H1 (cell line): ENCODE results near the gene CABLES2. TPM values are rescaled to one million over a fixed set of nuclear protein-coding genes. Genes with fewer than 3 reads are reported as not detected.

Experiments
- CHD2 ChIP-seq: IDR thresholded peaks from 2 replicates; pipeline ENCODE4 v1.6.1; 2012; ENCODE audit warnings: low read length, improper control_type of control experiment
- CHD7 ChIP-seq: fragments of 300-600 bp; sonication (generic); IDR thresholded peaks from 2 replicates; pipeline ENCODE4 v1.7.1; 2012; ENCODE audit warnings: low read length, moderate library complexity, mild to moderate bottlenecking, inconsistent platforms; ENCODE audit not compliant: insufficient replicate concordance
- E2F6 ChIP-seq: IDR thresholded peaks from 2 replicates; pipeline ENCODE4 v1.6.1; 2012; ENCODE audit warnings: inconsistent platforms
- JUN ChIP-seq: IDR thresholded peaks from 2 replicates; pipeline ENCODE4 v1.6.1; 2011; ENCODE audit warnings: low read depth, mild to moderate bottlenecking, improper control_type of control experiment, low read length
- KDM5A ChIP-seq: fragments of 200-600 bp; IDR thresholded peaks from 2 replicates; pipeline ENCODE4 v1.7.1; 2012; ENCODE audit warnings: mild to moderate bottlenecking, low read length, inconsistent platforms, mixed read lengths
- NANOG ChIP-seq: IDR thresholded peaks from 2 replicates; pipeline ENCODE4 v1.6.1; 2011; ENCODE audit warnings: low read length, low read depth, mild to moderate bottlenecking, inconsistent platforms; ENCODE audit not compliant: insufficient read depth, poor library complexity, severe bottlenecking
- SIX5 ChIP-seq: IDR thresholded peaks from 2 replicates; pipeline ENCODE4 v1.6.1; 2011; ENCODE audit warnings: mild to moderate bottlenecking, low read depth, low read length
- SP4 ChIP-seq: IDR thresholded peaks from 2 replicates; pipeline ENCODE4 v1.6.1; 2012; ENCODE audit warnings: low read length, inconsistent platforms
- TAF1 ChIP-seq: IDR thresholded peaks from 2 replicates; pipeline ENCODE4 v1.6.1; 2011; ENCODE audit warnings: mild to moderate bottlenecking, low read depth, low read length
- ZNF274 ChIP-seq: IDR thresholded peaks from 2 replicates; pipeline ENCODE4 v1.7.0; 2012; ENCODE audit warnings: low read length, borderline replicate concordance; ENCODE audit errors: extremely low read depth
- polyA plus RNA-seq, 7 experiments: library from polyadenylated mRNA; depleted of rRNA in 3 of 7; stranded (reverse) in 5 of 7; unstranded in 2 of 7; fragments of >200 nt in 5 of 7; fragments of 200-250 nt in 2 of 7; gene quantifications; 1 replicate in 5 of 7; 2 replicates in 1 of 7; 4 replicates in 1 of 7; pipeline versions ENCODE4 v1.2.1 to v1.2.3, GENCODE V29; 2011 to 2013; ENCODE audit warnings: missing spikeins in 2 of 7, mixed read lengths in 2 of 7
- total RNA-seq: library from RNA; stranded (reverse); fragmentation: NEBNext Ultra II Directional; extraction: Animal tissue kit (Norgen Biotek cat#: 25700); gene quantifications from 2 replicates; pipeline ENCODE4 v1.2.1, GENCODE V29; 2021

Gene CABLES2
- total and polyA plus RNA-seq, 2 of the 8 experiments (the other 6 are each of a cell fraction or from before 2014, with no cell fraction given): 8.0 to 8.8 TPM

- TF ChIP-seq TAF1 (no peak), SIX5 (no peak), KDM5A (no peak), SP4 (no peak), JUN (no peak), ZNF274 (no peak), E2F6 (no peak), CHD7 (no peak), CHD2 (no peak), NANOG (no peak)
These were observed 8.8 kb downstream of the CABLES2 start (continued) for GRCh38 chr20:62398120-62398821.
